HG03045 (cell line): ENCODE data around the gene PRXL2B.
"Not testable (repeated sequence)": the region's sequence is repeated elsewhere in the genome, so short reads cannot be mapped to it uniquely, and the experiment has no call there.

Experiments used
- ATAC-seq: cut with Tn5 transposase; IDR thresholded peaks from one replicate; pipeline ENCODE4 v1.9.1; 2021; ENCODE audit warnings: mild to moderate bottlenecking, moderate library complexity; ENCODE audit not compliant: unreplicated experiment

PRXL2B gene, protein sequence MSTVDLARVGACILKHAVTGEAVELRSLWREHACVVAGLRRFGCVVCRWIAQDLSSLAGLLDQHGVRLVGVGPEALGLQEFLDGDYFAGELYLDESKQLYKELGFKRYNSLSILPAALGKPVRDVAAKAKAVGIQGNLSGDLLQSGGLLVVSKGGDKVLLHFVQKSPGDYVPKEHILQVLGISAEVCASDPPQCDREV

DNA sequence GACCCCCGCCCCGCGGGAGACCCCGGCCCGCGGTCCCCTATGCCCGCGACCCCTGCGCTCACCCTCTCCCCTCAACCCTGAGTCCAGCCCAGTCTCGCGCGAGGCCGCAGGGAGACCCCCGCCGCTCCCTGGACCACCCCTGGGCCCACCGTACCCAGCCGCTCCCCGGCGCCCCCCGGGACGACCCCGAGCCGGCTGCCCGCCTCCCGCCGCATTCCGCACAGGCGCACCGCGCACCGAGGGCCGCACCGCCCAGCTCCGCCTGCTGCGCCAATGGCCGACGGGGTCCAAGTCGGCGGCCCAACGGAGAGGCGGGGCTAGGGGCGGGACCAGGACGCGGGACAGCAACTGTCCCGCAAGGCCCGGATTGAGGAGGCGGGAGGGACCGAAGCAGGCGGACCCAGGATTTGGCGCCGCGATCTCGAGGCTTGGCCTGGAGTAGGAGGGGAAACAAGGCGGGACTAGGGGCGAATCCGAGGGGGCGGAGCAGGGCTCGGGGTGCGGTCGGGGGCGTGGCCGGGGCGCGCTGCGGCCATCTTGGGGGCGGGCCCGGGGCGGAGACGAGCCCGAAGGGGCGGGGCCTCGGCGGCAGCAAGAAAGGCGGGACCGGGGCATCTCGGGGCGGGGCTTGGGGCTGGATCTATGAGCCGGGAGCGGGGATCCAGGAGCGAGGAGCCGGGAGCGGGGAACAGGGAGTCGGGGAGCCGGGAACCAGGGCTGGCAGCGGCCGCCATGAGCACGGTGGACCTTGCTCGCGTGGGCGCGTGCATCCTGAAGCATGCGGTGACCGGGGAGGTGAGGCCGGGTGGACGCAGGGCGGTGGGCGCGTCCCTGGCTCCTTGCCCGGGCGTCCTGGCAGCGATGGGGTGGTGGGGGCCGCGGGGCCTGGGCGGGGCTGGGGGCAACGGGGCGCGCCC is at the start of gene PRXL2B:
TSS of gene PRXL2B (plus strand) at position 624 of the 917 bp plus-strand sequence. CDS start at position 733, 109 bp downstream.
- peak; percentile 68 for ATAC-seq

DNA sequence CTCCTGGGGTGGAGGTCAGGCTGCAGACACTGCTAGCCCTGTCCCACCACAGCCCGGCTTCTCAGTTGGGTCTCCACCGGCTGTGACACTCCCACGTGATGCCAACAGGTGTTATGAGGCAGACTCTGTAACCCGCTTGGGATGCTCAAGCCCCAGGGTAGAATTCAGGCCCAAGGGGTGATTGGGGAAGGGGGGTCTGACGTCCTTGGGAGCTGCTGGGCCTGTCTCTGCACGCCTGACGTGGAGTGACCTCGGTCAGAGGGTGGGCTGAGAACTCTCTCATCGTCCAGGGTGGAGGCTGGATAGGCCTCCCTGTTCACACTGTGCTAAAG is 48.8 kb upstream of the PRXL2B start:
- no peak for ATAC-seq

- no peak for ATAC-seq
These were observed 48.2 kb upstream of the PRXL2B start for GRCh38 chr1:2538376-2538775.

DNA sequence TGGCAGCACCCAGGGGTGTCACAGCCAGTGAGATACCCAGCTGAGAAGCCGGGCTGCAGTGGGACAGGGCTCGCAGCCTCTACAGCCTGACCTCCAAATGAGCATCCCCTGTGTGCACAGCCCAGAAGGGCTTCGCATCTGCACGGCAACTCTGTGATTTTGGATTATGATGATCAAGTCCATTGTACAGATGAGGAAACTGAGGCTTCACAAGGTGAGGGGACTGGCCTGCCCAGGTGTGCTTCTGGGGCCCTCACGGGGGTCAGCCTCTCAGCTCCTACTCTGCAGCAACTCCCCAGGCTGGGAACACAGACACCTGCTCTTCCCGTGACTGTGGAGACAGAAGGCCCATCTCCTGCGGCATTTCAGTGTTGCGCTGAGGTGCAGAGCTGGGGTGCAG is 47.7 kb upstream of the PRXL2B start:
- ATAC-seq = no peak

DNA sequence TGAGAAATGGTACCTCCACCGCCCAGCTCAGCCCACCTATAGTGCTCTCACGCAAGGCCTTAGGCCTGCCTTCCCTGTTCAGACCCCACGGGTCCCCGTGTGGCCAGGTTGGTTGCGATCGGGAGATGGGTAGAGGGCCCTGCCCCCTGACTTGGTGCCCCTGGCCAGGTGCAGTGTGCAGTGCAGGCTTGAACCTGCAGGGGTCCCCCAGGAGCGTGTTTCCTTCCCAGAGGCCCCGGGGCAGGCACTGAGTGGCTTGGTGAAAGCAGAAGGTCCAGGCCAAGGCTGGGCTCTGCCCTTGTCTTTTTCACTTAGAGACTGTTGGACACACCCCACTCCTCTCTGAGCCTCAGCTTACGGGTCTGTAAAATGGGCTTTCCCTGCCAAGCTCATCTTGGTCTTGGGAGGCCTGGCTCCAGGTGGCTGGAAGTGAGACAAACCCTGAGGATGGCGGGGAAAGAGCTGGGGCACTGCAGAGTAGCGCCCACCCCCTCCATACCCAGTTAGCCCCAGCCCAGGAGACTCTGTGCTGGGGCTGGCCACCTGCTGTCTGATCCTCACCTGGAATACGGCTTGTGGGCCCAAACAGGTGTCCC is 47.2 kb upstream of the PRXL2B start:
- ATAC-seq = no peak

GRCh38 chr1:2540816-2541492 is 45.6 kb upstream of the PRXL2B start:
- no peak for ATAC-seq

GRCh38 chr1:2541619-2542245 is 44.8 kb upstream of the PRXL2B start:
- no peak for ATAC-seq

DNA sequence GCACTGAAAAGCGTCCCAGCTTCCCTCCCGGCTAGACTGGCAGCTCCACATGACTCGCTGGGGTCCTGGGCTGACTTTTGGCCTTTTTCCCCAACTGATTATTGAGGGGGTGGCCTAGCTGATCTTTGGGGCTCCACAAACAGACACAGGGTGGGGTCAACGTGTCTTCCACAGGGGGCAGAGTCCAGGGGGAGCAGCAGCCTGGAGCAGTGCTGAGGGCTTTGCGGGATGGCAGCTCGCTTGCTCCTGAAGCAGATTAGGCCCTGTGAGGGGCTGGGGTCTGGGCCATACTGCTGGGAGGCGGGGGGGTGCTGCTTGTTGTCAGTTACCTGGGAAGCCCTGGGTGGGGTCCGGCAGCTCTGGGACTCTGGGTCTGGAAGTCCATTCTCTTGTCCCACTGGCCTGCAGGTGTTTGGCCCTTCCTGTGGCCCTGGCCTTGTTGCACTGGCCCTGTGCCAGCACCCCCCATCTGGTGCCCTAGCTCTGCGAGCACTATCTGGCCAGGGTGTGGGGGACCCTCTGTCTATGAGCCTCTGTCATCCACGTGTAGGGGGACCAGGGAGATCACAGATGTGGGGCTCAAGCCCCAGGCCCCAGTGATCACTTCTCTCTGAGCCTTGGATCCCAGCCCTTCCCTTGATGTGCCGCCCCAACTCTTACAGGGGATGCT is 44.2 kb upstream of the PRXL2B start:
- no peak for ATAC-seq

DNA sequence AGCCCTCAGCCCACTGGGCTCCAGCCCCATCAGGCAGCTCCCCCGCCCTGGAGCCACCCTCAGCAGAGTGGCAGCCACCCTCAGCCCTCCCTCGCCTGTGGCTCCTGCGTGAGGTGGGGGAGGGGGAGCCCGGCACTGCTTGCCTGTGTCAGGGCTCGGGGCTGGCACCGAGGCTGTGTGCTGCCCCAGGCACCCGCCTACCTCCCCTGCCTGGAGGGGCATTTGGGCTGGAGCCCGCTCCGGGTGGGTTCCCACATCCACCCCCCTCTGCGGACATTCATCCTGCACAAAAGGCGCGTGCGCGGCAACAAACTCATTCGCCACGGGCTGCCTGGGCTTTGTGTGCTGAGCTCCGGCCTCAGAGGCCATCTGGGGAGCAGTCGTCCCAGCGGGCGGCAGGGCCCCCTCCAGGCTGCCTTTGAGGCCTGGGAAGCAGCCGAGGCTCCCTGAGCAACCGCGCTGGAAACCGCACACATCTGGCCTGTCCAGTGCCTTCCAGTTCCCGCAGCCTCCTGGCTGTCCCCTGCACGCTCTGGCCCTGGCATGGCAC is 43.0 kb upstream of the PRXL2B start:
- ATAC-seq = no peak

DNA sequence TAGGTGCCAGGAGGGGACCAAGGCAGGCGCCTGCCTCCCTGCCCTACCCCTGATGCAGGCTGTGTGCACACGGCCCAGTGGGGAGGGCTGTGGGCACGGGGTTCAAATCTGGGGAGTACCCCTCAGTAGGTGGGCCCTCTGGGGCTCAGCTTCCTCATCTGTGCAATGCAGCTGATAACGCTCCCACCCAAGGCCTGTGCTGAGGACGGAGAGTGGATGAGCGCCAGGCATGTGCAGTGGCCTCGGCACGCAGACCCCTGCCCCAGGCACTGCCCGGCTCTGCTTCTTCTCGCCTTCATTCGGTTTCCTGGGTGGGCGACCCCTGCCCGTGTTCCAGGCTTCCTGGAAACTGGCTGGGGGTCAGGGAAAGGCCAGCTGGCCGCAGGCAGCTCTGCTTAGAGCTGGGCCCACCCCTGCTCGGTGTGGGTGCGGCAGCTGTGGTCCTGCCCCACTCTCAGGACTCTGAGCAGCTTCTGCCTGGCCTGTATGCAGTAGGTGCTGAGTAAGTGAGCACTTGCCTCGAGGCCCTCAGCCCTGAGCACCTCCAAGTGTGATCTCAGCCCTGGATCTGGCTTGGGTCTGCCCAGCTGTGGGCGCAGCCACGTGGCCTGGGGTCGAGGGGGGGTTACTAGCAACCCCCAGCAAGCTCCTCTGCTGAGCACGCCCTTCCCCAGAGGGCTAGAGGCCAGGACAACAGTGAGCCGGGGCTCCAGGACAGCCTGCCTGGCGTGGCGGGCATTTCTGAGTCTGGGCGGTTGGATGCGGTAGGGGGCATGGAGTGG is 42.3 kb upstream of the PRXL2B start:
- ATAC-seq = no peak

DNA sequence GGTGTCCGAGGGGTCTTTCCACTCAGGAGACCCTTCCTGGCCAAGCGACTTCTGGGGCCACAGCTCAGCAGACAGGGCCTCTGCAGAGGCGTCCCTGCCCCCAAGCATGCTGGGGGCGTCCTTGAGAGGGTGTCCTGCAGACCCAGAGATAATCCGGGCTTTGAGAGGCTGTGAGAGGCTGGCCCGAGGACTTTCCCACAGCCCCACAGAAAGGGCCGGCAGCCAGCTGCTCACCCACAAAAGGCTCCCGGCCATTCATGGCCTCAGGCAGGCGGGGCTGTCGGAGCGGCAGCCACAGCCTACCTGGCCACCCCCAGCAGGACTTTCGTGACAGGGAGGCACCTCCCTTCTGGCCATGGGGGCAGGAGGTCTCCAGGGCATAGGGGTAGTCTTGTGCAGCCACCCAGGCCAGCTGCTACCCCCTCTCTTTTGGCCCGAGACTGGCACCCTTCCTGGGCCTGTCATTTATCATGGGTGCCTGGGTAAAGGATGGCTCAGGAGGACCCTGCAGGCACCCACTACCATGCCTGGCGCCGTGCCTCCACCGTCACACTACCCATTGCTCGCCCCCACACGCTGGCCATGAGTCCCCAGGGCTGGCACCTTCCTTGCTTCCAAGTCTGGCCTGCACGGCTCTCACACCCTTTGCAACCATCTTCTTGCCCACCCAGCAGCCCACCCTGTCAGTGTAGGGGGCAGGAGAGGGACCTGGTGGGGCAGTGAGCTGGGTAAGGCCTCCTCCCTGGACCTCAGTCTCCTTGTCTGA is 41.5 kb upstream of the PRXL2B start:
- no peak for ATAC-seq

DNA sequence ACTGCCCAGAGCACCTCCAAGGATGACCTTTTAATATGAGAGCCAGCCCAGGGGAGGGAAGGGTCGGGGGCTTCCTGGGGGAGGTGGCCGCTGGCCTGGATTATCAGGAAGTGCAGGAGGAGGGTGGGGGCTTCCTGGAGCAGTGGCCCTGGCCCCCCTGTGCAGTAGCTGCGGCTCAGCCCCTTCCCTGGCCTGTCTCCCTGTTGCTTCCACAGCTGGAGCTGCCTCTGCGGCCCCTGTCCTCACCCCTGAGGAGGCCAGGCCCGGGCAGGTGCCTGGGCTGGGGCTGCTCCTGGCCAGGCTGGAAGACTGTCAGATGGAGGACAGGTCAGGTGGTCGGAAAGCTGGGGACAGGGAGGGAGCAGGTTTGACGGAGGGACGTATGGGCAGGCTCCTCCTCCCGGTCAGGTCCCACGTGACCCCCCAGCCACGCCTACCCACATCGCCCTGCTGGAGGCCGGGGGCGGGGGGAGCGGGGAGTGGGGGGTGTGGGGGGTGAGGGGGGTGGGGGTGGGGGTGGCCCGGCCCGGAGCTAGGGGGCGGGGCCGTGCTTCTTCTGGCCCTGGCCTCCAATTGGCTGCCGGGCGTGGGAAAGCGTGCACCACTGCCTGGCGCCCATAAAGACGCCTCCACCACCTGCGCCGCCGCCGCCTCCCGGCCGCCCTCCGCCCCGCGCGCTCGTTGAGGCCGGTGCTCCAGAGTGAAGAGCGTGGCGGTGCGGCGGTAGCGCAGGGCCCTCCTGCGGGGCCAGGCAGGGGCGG is 40.6 kb upstream of the PRXL2B start:
- peak; percentile 36 for ATAC-seq

GRCh38 chr1:2546515-2547209 is 39.9 kb upstream of the PRXL2B start:
- peak; percentile 30 for ATAC-seq

GRCh38 chr1:2547210-2548067 is 39.1 kb upstream of the PRXL2B start:
- ATAC-seq = no peak

- ATAC-seq = peak; percentile 15
These were observed 38.4 kb upstream of the PRXL2B start for GRCh38 chr1:2548068-2548589.

DNA sequence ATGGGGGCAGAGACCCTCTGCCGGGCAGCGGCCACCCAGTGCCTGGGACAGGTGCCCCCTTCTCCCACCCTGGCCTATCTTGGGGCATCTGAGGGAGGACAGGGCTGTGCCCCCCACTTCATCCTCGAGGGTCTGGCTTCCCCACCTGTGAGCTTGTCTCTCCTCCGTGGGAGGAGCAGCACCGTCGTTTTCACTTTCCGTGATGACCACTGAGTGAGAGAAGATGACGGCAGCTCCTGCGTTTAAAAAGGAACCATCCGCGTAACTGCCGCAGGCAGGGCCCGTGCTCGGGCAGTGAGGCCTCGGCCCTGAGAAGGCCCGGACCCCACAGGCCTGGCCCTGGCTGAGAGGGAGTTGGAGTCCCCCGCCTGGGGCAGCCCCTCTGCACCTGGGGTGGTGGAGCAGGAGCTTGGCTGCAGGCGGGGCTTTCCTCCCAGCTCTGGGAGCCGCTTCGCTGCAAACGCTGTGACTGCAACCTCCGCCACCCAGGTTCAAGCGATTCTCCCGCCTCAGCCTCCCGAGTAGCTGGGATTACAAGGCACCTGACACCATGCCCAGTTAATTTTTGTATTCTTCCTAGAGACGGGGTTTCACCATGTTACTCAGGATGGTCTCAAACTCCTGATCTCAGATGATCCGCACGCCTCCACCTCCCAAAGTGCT is 37.1 kb upstream of the PRXL2B start:
- not testable (repeated sequence) for ATAC-seq
